ENCODE measurements around the gene SMAD6.

The SMAD6 gene

GRCh38 chr15:66711260-66711659 lies 9.2 kb downstream of the SMAD6 start:
- Histone ChIP-seq H3K4me3 (ENCODE audit: low read depth, low read length) (no peak overlapping the region), H3K27ac (ENCODE audit: extremely low read depth, low read depth, low read length) (no peak overlapping the region), H3K36me3 (ENCODE audit: control insufficient read depth in 2 of 2, insufficient read depth in 1 of 2, low read length in 2 of 2) (peaks cover 0 to 72% of the 10 kb centered on the region in 2 experiments; a peak in 2 of 3 replicates), H3K4me1 (ENCODE audit: control insufficient read depth, insufficient read depth, low read length) (peaks cover 17% of the 10 kb centered on the region), H3K9me3 (ENCODE audit: control insufficient read depth, insufficient read depth, low read depth, low read length) (no peaks in the 10 kb centered on the region)
- ChIA-PET POLR2A (interaction anchor here (1.7 to 3.1 kb wide), 4 partner anchors 9 to 68 kb away, joined by 4 to 19 read pairs (median 5); partner anchors contain the start of gene SMAD6), CTCF (interaction anchor here (0.8 to 2.8 kb wide), 8 partner anchors 11 to 140 kb away, joined by 3 to 17 read pairs (median 4); no protein-coding TSS in a partner anchor)
- TF ChIP-seq ZBTB7A (tag by site-specific recombination; IDR thresholded peaks at IDR 0.05; ENCODE audit: low read depth) (no peak), ZNF404 (tag by site-specific recombination; IDR thresholded peaks at IDR 0.05) (no peak), ZNF580 (tag by site-specific recombination; IDR thresholded peaks at IDR 0.05) (0 out of 2 replicates have a peak, but pooled peaks have one; percentile 31), ZNF768 (tag by site-specific recombination; IDR thresholded peaks at IDR 0.05) (peak; percentile 96)

- POLR2A ChIA-PET: interaction anchor here (0.6 to 3.1 kb wide), 4 partner anchors 8 to 543 kb away, joined by 3 to 19 read pairs (median 4); partner anchors contain the start of genes AAGAB, IQCH and SMAD6
- TF ChIP-seq ZNF10 (tag by site-specific recombination; IDR thresholded peaks at IDR 0.05) (no peak), AEBP2 (tag by site-specific recombination; IDR thresholded peaks at IDR 0.05; ENCODE audit: borderline replicate concordance) (no peak), ZNF610 (tag by site-specific recombination; IDR thresholded peaks at IDR 0.05; ENCODE audit: borderline replicate concordance) (no peak), ZNF747 (tag by site-specific recombination; IDR thresholded peaks at IDR 0.05) (no peak), YY2 (tag by site-specific recombination; IDR thresholded peaks at IDR 0.05) (no peak), BCL11B (tag by site-specific recombination; IDR thresholded peaks at IDR 0.05; ENCODE audit: low read depth) (no peak), ZXDB (tag by site-specific recombination; IDR thresholded peaks at IDR 0.05) (no peak), ZNF24 (tag by site-specific recombination; IDR thresholded peaks at IDR 0.05) (no peak), REPIN1 (tag by site-specific recombination; IDR thresholded peaks at IDR 0.05; ENCODE audit: low read depth) (no peak), ZNF214 (tag by site-specific recombination; IDR thresholded peaks at IDR 0.05; ENCODE audit: borderline replicate concordance) (no peak), ZNF138 (tag by site-specific recombination; IDR thresholded peaks at IDR 0.05; ENCODE audit: borderline replicate concordance) (no peak), ZNF223 (tag by site-specific recombination; IDR thresholded peaks at IDR 0.05) (no peak), ZNF792 (tag by site-specific recombination; IDR thresholded peaks at IDR 0.05) (no peak), ZNF239 (tag by site-specific recombination; IDR thresholded peaks at IDR 0.05) (no peak), ZNF561 (tag by site-specific recombination; IDR thresholded peaks at IDR 0.05; ENCODE audit: borderline replicate concordance) (no peak), ZBTB21 (tag by site-specific recombination; IDR thresholded peaks at IDR 0.05) (no peak), ZNF350 (tag by site-specific recombination; IDR thresholded peaks at IDR 0.05) (no peak)
- Histone ChIP-seq H3K4me3 (ENCODE audit: low read depth, low read length) (no peak overlapping the region), H3K9me3 (ENCODE audit: control insufficient read depth, insufficient read depth, low read depth, low read length) (no peaks in the 10 kb centered on the region), H3K27ac (ENCODE audit: extremely low read depth, low read depth, low read length) (no peak overlapping the region), H3K36me3 (ENCODE audit: control insufficient read depth in 2 of 2, insufficient read depth in 1 of 2, low read length in 2 of 2) (peaks cover 0 to 73% of the 10 kb centered on the region in 2 experiments; a peak in 2 of 3 replicates), H3K4me1 (ENCODE audit: control insufficient read depth, insufficient read depth, low read length) (peaks cover 11% of the 10 kb centered on the region)
- CTCF ChIA-PET: interaction anchor here (0.8 to 2.8 kb wide), 5 partner anchors 11 to 140 kb away, joined by 3 to 10 read pairs (median 4); no protein-coding TSS in a partner anchor
These were observed 9.8 kb downstream of the SMAD6 start for GRCh38 chr15:66711862-66712261.
